HG03066 (cell line): Measurements from ENCODE around the gene TRPM4.
"Not testable (repeated sequence)": the region's sequence is repeated elsewhere in the genome, so short reads cannot be mapped to it uniquely, and the experiment has no call there.

Experiments used
- ATAC-seq: cut with Tn5 transposase; IDR thresholded peaks from one replicate; pipeline ENCODE4 v1.9.1; 2021; ENCODE audit warnings: low read depth; ENCODE audit not compliant: unreplicated experiment

The TRPM4 gene

GRCh38 chr19:49126575-49126974 is 31.0 kb upstream of the TRPM4 start:
- no peak for ATAC-seq

GRCh38 chr19:49127225-49127624 is 30.4 kb upstream of the TRPM4 start:
- not testable (repeated sequence) for ATAC-seq

- ATAC-seq, result peak; percentile 93
Measured at GRCh38 chr19:49127674-49128544, 29.7 kb upstream of the TRPM4 start.

- no peak for ATAC-seq
Measured at GRCh38 chr19:49128545-49129237, 28.9 kb upstream of the TRPM4 start.

- no peak for ATAC-seq
Measured at GRCh38 chr19:49129238-49129583, 28.4 kb upstream of the TRPM4 start.

- ATAC-seq, result no peak
Measured at GRCh38 chr19:49130325-49130724, 27.3 kb upstream of the TRPM4 start.

GRCh38 chr19:49132974-49133609 is 24.5 kb upstream of the TRPM4 start:
- no peak for ATAC-seq

- no peak for ATAC-seq
Measured at GRCh38 chr19:49133621-49134454, 23.8 kb upstream of the TRPM4 start.

- no peak for ATAC-seq
Measured at GRCh38 chr19:49135686-49136085, 21.9 kb upstream of the TRPM4 start.

GRCh38 chr19:49136771-49137171 is 20.8 kb upstream of the TRPM4 start:
- no peak for ATAC-seq

- no peak for ATAC-seq
Measured at GRCh38 chr19:49140951-49141350, 16.6 kb upstream of the TRPM4 start.

- no peak for ATAC-seq
Measured at GRCh38 chr19:49141352-49141751, 16.2 kb upstream of the TRPM4 start.

GRCh38 chr19:49142866-49143335 is 14.7 kb upstream of the TRPM4 start:
- no peak for ATAC-seq

- ATAC-seq, result no peak
Measured at GRCh38 chr19:49145573-49146407, 11.8 kb upstream of the TRPM4 start.

GRCh38 chr19:49146408-49146770 is 11.2 kb upstream of the TRPM4 start:
- ATAC-seq, result not testable (repeated sequence)

GRCh38 chr19:49148044-49148682 is 9.4 kb upstream of the TRPM4 start:
- ATAC-seq, result no peak

- ATAC-seq, result no peak
Measured at GRCh38 chr19:49148784-49149651, 8.6 kb upstream of the TRPM4 start.

GRCh38 chr19:49149652-49150105 is 7.9 kb upstream of the TRPM4 start:
- no peak for ATAC-seq
